GM19351 (cell line): Measurements from ENCODE around the gene RAB31.

Experiments
- ATAC-seq: cut with Tn5 transposase; IDR thresholded peaks from one replicate; pipeline ENCODE4 v1.9.1; 2021; ENCODE audit warnings: mild to moderate bottlenecking, moderate library complexity; ENCODE audit not compliant: unreplicated experiment

RAB31 gene

GRCh38 chr18:9787712-9788111, 79.6 kb downstream of the RAB31 start:
- no peak for ATAC-seq

GRCh38 chr18:9788140-9788539, 80.0 kb downstream of the RAB31 start:
- no peak for ATAC-seq

GRCh38 chr18:9788860-9789259, 80.8 kb downstream of the RAB31 start:
- no peak for ATAC-seq

GRCh38 chr18:9790261-9790660, 82.2 kb downstream of the RAB31 start:
- no peak for ATAC-seq

- no peak for ATAC-seq
Observed at GRCh38 chr18:9791991-9792390, 83.9 kb downstream of the RAB31 start.

GRCh38 chr18:9792565-9793245, 84.6 kb downstream of the RAB31 start:
- no peak for ATAC-seq

- no peak for ATAC-seq
Observed at GRCh38 chr18:9796011-9796410, 87.9 kb downstream of the RAB31 start.

GRCh38 chr18:9796935-9797549, 88.9 kb downstream of the RAB31 start:
- ATAC-seq = no peak

- no peak for ATAC-seq
Observed at GRCh38 chr18:9802175-9803062, 94.3 kb downstream of the RAB31 start.

- no peak for ATAC-seq
Observed at GRCh38 chr18:9803063-9803697, 95.1 kb downstream of the RAB31 start.

- ATAC-seq = no peak
Observed at GRCh38 chr18:9803698-9804516, 95.8 kb downstream of the RAB31 start.

GRCh38 chr18:9804517-9805104, 96.5 kb downstream of the RAB31 start:
- ATAC-seq = no peak

- ATAC-seq = no peak
Observed at GRCh38 chr18:9806905-9807304, 98.8 kb downstream of the RAB31 start.

GRCh38 chr18:9808295-9809241, 100.5 kb downstream of the RAB31 start:
- ATAC-seq = no peak

- ATAC-seq = no peak
Observed at GRCh38 chr18:9809697-9810096, 101.6 kb downstream of the RAB31 start.

GRCh38 chr18:9810299-9810698, 102.2 kb downstream of the RAB31 start:
- ATAC-seq = no peak

- ATAC-seq = no peak
Observed at GRCh38 chr18:9810994-9811705, 103.0 kb downstream of the RAB31 start.

GRCh38 chr18:9811978-9812377, 103.9 kb downstream of the RAB31 start:
- no peak for ATAC-seq
